Measurements from ENCODE around the gene TMEM151B.

Gene TMEM151B

DNA sequence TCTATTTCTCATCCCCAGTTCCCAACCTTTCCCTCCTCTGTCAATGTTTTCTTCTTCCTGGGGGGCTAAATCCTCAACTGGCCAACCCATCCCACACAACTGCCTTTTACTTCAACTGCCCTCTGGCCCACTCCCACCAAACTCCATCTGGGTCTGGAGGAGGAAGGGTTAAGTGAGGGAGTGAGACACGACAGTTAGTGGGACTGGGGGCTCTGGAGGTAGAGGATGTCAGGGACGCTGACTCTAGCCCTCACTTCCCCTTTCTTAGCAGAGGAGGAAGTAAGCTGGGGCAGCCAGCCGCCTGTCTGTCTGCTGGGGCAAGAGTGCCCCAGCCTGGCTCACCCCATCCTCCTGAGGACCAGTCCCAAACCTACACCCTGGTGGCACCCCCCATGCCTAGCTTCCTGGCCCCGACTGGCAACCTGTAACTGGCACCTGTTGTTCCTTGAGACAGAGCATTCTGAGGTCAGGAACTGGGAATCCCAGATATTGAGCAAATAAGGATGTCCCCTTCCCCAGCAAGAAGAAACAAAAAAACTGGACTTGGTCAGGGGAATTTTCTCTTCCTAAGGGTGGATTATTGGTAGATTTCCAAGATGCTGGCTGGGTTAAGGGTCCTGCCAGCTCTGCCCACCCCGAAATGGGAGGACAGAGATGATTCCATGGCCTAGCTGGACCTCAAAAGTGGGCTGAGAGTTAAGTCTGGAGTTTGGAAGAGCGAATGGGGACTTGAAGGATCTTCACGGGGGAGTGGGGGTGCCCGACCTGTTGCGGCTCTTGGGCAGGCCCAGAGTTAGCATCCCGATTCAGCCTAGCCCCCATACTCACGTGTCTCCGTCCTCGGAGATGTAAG lies 5.9 kb upstream of the TMEM151B start:
- DNase-seq (ENCODE audit: low read depth in 1 of 2, low spot score in 1 of 2): no peak

DNA sequence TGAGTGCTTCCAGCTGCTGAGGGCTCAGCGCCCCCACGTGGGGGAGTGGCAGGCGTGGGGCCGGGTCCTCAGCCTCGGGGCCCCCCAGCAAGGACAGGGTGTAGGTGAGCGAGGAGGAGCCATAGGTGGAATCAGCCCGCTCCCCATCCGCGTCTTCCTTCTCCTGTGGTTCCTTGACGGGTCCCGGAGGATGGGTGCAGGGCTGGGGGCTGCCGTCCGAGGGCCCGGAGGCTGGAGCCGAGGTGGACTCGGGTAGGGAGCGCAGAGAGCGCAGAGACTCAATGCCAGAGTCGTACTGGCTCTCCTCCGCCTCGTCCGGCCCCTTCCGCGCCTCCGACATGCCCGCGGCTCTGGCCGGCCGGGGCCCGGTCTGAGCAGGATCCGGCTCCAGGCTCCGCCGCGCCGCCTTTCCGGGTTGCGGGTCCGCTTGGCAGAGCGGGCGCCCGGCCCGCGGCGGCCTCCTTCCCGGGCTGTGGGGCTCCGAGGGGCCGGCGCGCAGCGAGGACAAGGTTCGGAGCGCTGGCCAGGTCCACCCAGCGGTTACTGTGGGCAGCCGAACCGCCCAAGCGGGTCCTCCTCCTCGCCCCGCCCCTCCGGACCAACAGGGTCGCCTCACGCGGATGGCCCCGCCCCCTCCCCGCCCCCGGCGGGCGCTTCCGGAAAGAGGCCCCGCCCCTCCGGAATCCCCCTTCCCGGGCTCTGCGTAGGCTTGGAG lies 5.1 kb upstream of the TMEM151B start, which contains the start of gene NFKBIE:
Gene NFKBIE (minus strand): TSS at position 545 of the 715 bp plus-strand sequence. CDS start 205 bp downstream, at position 340.
- peak; percentile 94 to 98 for DNase-seq (ENCODE audit: low read depth in 1 of 2, low spot score in 1 of 2)

DNA sequence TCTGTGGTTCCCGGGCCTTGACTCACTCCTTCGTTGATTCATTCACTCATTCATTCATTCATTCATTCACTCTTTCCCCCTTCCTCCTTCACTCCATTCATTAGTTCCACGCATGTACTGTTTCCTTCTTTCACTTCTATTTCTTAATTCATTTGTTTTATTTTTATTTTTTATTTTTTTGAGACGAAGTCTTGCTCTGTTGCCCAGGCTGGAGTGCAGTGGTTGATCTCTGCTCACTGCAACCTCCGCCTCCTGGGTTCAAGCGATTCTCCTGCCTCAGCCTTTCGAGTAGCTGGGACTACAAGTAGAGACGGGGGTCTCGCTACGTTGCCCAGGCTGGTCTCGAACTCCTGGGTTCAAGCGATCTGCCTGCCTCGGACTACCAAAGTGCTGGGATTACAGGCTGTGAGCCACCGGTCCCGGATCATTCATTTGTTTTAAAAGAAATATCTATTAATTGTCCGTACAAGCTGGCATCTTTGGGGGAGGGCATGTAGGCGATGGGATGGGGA lies 4.5 kb upstream of the TMEM151B start:
- no peak for DNase-seq (ENCODE audit: low read depth in 1 of 2, low spot score in 1 of 2)

- DNase-seq (ENCODE audit: low read depth in 1 of 2, low spot score in 1 of 2): no peak
Measured at GRCh38 chr6:44266347-44266746, 3.9 kb upstream of the TMEM151B start.

GRCh38 chr6:44267252-44267651 lies 3.0 kb upstream of the TMEM151B start:
- DNase-seq (ENCODE audit: low read depth in 1 of 2, low spot score in 1 of 2): no peak

DNA sequence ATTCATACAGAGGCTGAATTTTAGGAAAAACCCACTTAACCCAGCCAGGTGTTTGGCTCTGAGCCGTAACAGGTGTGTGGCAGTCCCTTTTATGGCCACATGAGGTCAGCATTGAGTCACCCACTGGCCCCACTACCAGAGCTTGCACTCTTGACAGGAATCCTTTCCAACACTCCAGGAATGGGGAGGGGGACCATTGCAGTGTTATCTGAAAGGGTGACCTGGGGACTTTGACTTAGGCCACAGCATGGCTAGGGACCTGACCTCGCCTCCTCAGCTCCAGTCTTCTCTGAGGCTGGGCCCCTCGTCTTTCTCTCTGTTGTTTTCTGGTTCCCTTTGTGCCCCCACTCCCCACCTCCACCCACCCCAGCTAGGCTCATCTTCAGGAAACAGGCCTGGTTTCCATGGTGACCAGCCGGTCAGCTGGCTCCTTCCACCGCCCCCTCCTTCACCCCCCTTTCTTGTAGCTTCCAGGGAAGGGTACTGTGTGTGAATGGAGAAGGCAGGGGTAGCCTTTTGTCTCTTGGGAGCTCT lies 2.1 kb upstream of the TMEM151B start:
- DNase-seq (ENCODE audit: low read depth in 1 of 2, low spot score in 1 of 2): peak in 1 of 2 donors; percentile 54

DNA sequence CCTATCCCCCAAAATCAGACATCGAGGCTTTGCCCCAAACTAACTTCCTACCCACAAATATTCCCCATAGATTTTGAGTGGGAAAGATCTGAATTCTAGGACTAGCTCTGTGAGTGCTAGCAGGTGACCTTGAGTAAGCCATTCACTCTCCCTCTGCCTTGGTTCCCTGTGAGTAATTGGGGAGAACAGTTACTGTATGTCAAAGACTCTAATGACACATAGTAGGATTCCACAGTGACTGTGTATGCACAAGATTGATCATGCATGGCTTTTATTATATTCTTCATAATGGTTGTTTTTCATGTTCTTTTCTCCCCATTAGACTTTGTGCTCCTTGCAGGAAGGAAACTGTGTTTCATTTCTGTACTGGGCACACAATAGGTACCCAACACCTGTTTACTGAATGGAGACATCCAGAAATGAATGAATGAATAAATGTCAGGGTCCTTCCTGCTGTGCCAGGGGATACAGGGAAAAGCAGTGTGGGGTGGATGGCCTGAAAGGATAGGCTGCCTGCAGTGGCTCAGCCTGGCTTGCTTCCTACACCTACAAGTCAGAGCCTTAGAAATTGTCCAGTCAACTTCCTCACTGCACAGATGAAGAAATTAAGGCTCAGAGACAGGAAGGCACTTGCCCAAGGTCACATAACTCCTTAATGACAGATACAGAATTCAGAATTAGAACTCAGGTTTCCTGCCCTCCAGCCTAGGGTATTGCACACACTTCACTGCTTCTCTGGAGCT lies 901 bp upstream of the TMEM151B start:
- DNase-seq (ENCODE audit: low read depth in 1 of 2, low spot score in 1 of 2): no peak

- no peak for DNase-seq (ENCODE audit: low read depth in 1 of 2, low spot score in 1 of 2)
Measured at GRCh38 chr6:44270526-44271405, 516 bp downstream of the TMEM151B start.

GRCh38 chr6:44271406-44271723 lies 1.1 kb downstream of the TMEM151B start:
- DNase-seq (ENCODE audit: low read depth in 1 of 2, low spot score in 1 of 2): no peak

DNA sequence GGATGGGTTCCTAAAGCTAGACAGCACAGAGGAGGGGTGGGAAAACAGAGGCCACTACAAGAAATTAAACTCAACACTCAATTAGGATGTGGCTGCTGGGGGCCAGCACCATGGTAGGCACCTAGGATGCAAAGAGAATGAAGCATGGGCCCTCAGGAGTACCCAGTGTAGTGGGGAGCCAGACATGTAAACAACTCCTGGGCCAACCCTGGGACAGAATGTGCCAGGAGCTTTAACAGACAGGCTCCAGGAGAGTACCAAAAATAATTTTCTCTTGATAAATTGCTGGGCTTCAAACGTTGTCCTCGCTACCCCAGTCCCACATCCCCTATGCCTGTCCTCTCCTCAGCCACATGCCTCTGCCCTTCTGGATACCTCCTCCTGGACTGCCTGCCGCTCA lies 1.7 kb downstream of the TMEM151B start:
- no peak for DNase-seq (ENCODE audit: low read depth in 1 of 2, low spot score in 1 of 2)

- no peak for DNase-seq (ENCODE audit: low read depth in 1 of 2, low spot score in 1 of 2)
Measured at GRCh38 chr6:44272529-44272928, 2.3 kb downstream of the TMEM151B start.

GRCh38 chr6:44272999-44273566 lies 2.8 kb downstream of the TMEM151B start:
- DNase-seq (ENCODE audit: low read depth in 1 of 2, low spot score in 1 of 2): no peak

DNA sequence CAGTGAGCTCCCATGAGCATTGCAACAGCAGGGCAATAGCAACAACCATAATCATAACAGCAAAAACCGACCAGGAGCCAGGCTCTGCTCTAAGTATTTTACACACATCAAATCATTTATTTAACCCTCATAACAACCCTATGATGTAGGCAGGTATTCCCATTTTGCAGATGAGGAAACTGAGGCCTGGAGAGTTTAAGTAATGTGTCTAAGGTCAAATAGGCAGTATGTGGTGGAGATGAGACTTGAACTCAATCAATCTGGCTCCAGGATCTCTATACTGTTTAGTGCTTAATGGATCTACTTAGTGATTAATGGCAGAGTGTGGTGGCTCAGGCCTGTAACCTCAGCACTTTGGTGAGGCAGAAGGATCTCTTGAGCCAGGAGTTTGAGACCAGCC lies 3.4 kb downstream of the TMEM151B start:
- DNase-seq (ENCODE audit: low read depth in 1 of 2, low spot score in 1 of 2): no peak

DNA sequence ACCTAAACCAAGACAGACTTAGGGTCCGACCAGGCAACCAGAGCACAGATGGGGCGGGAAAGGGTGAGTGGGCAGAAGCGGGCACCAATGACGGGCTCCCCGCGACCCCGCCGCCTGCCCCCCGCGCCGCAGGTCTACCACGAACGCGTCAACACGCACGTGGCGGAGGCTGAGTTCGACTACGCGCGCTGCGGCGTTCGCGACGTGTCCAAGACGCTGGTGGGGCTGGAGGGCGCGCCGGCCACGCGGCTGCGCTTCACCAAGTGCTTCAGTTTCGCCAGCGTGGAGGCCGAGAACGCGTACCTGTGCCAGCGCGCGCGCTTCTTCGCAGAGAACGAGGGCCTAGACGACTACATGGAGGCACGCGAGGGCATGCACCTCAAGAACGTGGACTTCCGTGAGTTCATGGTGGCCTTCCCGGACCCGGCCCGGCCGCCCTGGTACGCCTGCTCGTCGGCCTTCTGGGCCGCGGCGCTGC lies 5.1 kb downstream of the TMEM151B start:
- no peak for DNase-seq (ENCODE audit: low read depth in 1 of 2, low spot score in 1 of 2)

GRCh38 chr6:44275749-44276648 lies 5.7 kb downstream of the TMEM151B start:
- DNase-seq (ENCODE audit: low read depth in 1 of 2, low spot score in 1 of 2): no peak

- DNase-seq (ENCODE audit: low read depth in 1 of 2, low spot score in 1 of 2): no peak
Measured at GRCh38 chr6:44276667-44277640, 6.7 kb downstream of the TMEM151B start.

- DNase-seq (ENCODE audit: low read depth in 1 of 2, low spot score in 1 of 2): no peak
Measured at GRCh38 chr6:44277763-44278162, 7.5 kb downstream of the TMEM151B start.

GRCh38 chr6:44278315-44278714 lies 8.1 kb downstream of the TMEM151B start:
- no peak for DNase-seq (ENCODE audit: low read depth in 1 of 2, low spot score in 1 of 2)

Measured in activated CD4-positive, alpha-beta T cell treated with anti-CD3 and anti-CD28 coated beads, Interleukin-2, amount 50 U/mL, for 24 hours (primary cell).